Liver (tissue), 9 donors: Measurements from ENCODE around the gene PRRG1. TPM values are rescaled to one million over a fixed set of nuclear protein-coding genes. Genes with fewer than 3 reads are reported as not detected.

Experiments
- DNase-seq: peaks from one replicate; pipeline ENCODE4 v3.0.0-alpha.2; 2017; ENCODE audit warnings: low spot score
- H3K27ac ChIP-seq, 2 donors: one replicate each; pipeline ENCODE4 v1.7.0; 2013; ENCODE audit warnings: inconsistent platforms in 2 of 2, low read length in 2 of 2, control low read depth in 1 of 2, low read depth in 1 of 2, mild to moderate bottlenecking in 1 of 2
- H3K27me3 ChIP-seq, 4 donors: one replicate each; pipeline versions ENCODE4 v1.6.1 to v1.7.0; 2013; ENCODE audit warnings: low read length in 3 of 4, inconsistent platforms in 1 of 4, mild to moderate bottlenecking in 1 of 4, moderate library complexity in 1 of 4; ENCODE audit not compliant: control insufficient read depth in 4 of 4, insufficient read depth in 4 of 4
- H3K36me3 ChIP-seq, 4 donors: one replicate each; pipeline versions ENCODE4 v1.6.1 to v1.7.0; 2013; ENCODE audit warnings: low read length in 3 of 4, mild to moderate bottlenecking in 3 of 4, low read depth in 1 of 4, moderate library complexity in 1 of 4; ENCODE audit not compliant: control insufficient read depth in 4 of 4, insufficient read depth in 3 of 4
- H3K4me1 ChIP-seq, 4 donors: one replicate each; pipeline versions ENCODE4 v1.6.1 to v1.7.0; 2013; ENCODE audit warnings: low read length in 3 of 4, mild to moderate bottlenecking in 3 of 4, moderate library complexity in 1 of 4; ENCODE audit not compliant: control insufficient read depth in 4 of 4, insufficient read depth in 4 of 4
- H3K4me3 ChIP-seq, 3 donors: one replicate each; pipeline versions ENCODE4 v1.6.1 to v1.7.0; 2013; ENCODE audit warnings: low read length in 3 of 3, control low read depth in 1 of 3, low read depth in 1 of 3, mild to moderate bottlenecking in 1 of 3
- H3K9ac ChIP-seq, 2 donors: one replicate each; pipeline ENCODE4 v1.7.0; 2013; ENCODE audit warnings: low read length in 2 of 2, mild to moderate bottlenecking in 2 of 2, moderate library complexity in 2 of 2, control low read depth in 1 of 2, low read depth in 1 of 2
- H3K9me3 ChIP-seq, 4 donors: one replicate each; pipeline versions ENCODE4 v1.6.1 to v1.7.0; 2013; ENCODE audit warnings: low read length in 3 of 4; ENCODE audit not compliant: control insufficient read depth in 4 of 4
- ATF3 ChIP-seq: IDR thresholded peaks from 2 replicates; pipeline ENCODE4 v1.6.1; 2016; ENCODE audit warnings: antibody characterized with exemption
- EGR1 ChIP-seq, 2 donors: IDR thresholded peaks; 2 replicates each; pipeline ENCODE4 v1.6.1; 2016 to 2018; ENCODE audit warnings: antibody characterized with exemption in 2 of 2, low read depth in 2 of 2
- FOXA1 ChIP-seq: IDR thresholded peaks from 2 replicates; pipeline ENCODE4 v1.6.1; 2016; ENCODE audit warnings: antibody characterized with exemption
- FOXA2 ChIP-seq: IDR thresholded peaks from 2 replicates; pipeline ENCODE4 v1.6.1; 2016; ENCODE audit warnings: antibody characterized with exemption
- GABPA ChIP-seq, 2 donors: IDR thresholded peaks in 1 of 2; conservative IDR thresholded peaks in 1 of 2; 2 replicates each; pipeline ENCODE4 v1.6.1; 2016; ENCODE audit warnings: antibody characterized with exemption in 2 of 2, mild to moderate bottlenecking in 1 of 2, moderate library complexity in 1 of 2
- HNF4A ChIP-seq, 2 donors: conservative IDR thresholded peaks; 2 replicates each; pipeline ENCODE4 v1.6.1; 2016; ENCODE audit warnings: antibody characterized with exemption in 2 of 2, mild to moderate bottlenecking in 2 of 2
- HNF4G ChIP-seq: IDR thresholded peaks from 2 replicates; pipeline ENCODE4 v1.6.1; 2016; ENCODE audit warnings: antibody characterized with exemption
- JUND ChIP-seq, 2 donors: IDR thresholded peaks; 2 replicates each; pipeline ENCODE4 v1.6.1; 2016; ENCODE audit warnings: antibody characterized with exemption in 2 of 2
- NR2F2 ChIP-seq: IDR thresholded peaks from 2 replicates; pipeline ENCODE4 v1.6.1; 2016; ENCODE audit warnings: antibody characterized with exemption
- RAD21 ChIP-seq, 2 donors: IDR thresholded peaks; 2 replicates each; pipeline ENCODE4 v1.6.1; 2016; ENCODE audit warnings: antibody characterized with exemption in 2 of 2, mild to moderate bottlenecking in 2 of 2
- RXRA ChIP-seq, 2 donors: IDR thresholded peaks; 2 replicates each; pipeline ENCODE4 v1.6.1; 2017 to 2018; ENCODE audit warnings: antibody characterized with exemption in 2 of 2, mild to moderate bottlenecking in 1 of 2
- SP1 ChIP-seq: IDR thresholded peaks from 2 replicates; pipeline ENCODE4 v1.6.1; 2018; ENCODE audit warnings: antibody characterized with exemption, mild to moderate bottlenecking
- TAF1 ChIP-seq: conservative IDR thresholded peaks from 2 replicates; pipeline ENCODE4 v1.6.1; 2016; ENCODE audit warnings: antibody characterized with exemption, mild to moderate bottlenecking
- YY1 ChIP-seq: IDR thresholded peaks from 2 replicates; pipeline ENCODE4 v1.6.1; 2016; ENCODE audit warnings: antibody characterized with exemption, mild to moderate bottlenecking
- WGBS: extraction: QIAGEN DNeasy Blood & Tissue Kit; methylation state at CpG from one replicate; pipeline ENCODE4 v1.1.7; 2013; 5-methylcytosine and 5-hydroxymethylcytosine counted together
- polyA plus RNA-seq, 2 donors: library from polyadenylated mRNA; stranded (reverse) in 1 of 2; unstranded in 1 of 2; fragments of 200-250 nt in 1 of 2; fragments of >200 nt in 1 of 2; fragmentation: Nextera tagmentation in 1 of 2; extraction: Ambion mirVana in 1 of 2; gene quantifications; one replicate each; pipeline versions ENCODE4 v1.2.1 to v1.2.3, GENCODE V29; 2013 to 2015
- total RNA-seq, 2 donors: library from RNA; depleted of rRNA; stranded (reverse); fragments of >200 nt; gene quantifications; one replicate each; pipeline ENCODE4 v1.2.3, GENCODE V29; 2014
- TF ChIP-seq, protein P1 (sequence below): IDR thresholded peaks from 2 replicates; pipeline ENCODE4 v1.6.1; 2016; ENCODE audit warnings: antibody characterized with exemption, mild to moderate bottlenecking
- TF ChIP-seq, protein P2 (sequence below): IDR thresholded peaks from 2 replicates; pipeline ENCODE4 v1.6.1; 2016; ENCODE audit warnings: antibody characterized with exemption
- TF ChIP-seq, protein P3 (sequence below): IDR thresholded peaks from 2 replicates; pipeline ENCODE4 v1.6.1; 2016; ENCODE audit warnings: antibody characterized with exemption
- TF ChIP-seq, protein P4 (sequence below): fragments of 150-350 bp; IDR thresholded peaks from 2 replicates; pipeline ENCODE4 v1.5.1; 2017; ENCODE audit warnings: improper control_type of control experiment, low read depth, low read length; ENCODE audit not compliant: missing input control
- donor health status: healthy.
- donor health status: healthy.
- donor health status: healthy.
- donor health status: healthy.
- donor health status: healthy.

Gene PRRG1
- total and polyA plus RNA-seq, 4 donors, result 1.2 to 6.6 (median 1.8) TPM

DNA sequence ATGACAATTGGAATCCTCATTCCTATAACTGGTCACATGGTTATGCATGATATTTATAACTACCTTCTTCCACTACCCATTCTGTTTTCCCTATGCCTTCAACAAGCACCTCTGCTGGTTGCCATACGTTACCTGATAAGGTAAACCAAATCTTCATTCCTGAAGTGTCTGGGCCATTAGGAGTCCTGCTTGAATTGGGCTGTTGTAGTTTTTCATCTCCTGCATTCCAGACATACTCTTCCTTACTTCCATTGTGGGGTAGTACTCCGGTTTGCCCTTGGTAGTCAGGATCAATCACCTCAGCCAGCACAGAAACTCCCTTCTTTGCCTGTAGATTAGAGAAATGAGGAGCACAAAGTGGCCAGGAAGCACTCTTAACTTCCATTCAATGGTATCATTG is 113.2 kb downstream of the PRRG1 start:
- WGBS, result 94% methylated on average over 2 of the region's 2 CpGs

More for the DNA sequence above, 113.2 kb downstream of the PRRG1 start:
- TF ChIP-seq GABPA (IDR thresholded peaks at IDR 0.05 in 1 of 2, conservative IDR thresholded peaks at IDR 0.05 in 1 of 2), result no peak
- no peak for TF ChIP-seq SP1
- TF ChIP-seq, protein P1, sequence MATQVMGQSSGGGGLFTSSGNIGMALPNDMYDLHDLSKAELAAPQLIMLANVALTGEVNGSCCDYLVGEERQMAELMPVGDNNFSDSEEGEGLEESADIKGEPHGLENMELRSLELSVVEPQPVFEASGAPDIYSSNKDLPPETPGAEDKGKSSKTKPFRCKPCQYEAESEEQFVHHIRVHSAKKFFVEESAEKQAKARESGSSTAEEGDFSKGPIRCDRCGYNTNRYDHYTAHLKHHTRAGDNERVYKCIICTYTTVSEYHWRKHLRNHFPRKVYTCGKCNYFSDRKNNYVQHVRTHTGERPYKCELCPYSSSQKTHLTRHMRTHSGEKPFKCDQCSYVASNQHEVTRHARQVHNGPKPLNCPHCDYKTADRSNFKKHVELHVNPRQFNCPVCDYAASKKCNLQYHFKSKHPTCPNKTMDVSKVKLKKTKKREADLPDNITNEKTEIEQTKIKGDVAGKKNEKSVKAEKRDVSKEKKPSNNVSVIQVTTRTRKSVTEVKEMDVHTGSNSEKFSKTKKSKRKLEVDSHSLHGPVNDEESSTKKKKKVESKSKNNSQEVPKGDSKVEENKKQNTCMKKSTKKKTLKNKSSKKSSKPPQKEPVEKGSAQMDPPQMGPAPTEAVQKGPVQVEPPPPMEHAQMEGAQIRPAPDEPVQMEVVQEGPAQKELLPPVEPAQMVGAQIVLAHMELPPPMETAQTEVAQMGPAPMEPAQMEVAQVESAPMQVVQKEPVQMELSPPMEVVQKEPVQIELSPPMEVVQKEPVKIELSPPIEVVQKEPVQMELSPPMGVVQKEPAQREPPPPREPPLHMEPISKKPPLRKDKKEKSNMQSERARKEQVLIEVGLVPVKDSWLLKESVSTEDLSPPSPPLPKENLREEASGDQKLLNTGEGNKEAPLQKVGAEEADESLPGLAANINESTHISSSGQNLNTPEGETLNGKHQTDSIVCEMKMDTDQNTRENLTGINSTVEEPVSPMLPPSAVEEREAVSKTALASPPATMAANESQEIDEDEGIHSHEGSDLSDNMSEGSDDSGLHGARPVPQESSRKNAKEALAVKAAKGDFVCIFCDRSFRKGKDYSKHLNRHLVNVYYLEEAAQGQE, result no peak
- TF ChIP-seq YY1, result no peak
- no peak for TF ChIP-seq FOXA2
- no peak for TF ChIP-seq HNF4A (conservative IDR thresholded peaks at IDR 0.05)
- TF ChIP-seq, protein P2, sequence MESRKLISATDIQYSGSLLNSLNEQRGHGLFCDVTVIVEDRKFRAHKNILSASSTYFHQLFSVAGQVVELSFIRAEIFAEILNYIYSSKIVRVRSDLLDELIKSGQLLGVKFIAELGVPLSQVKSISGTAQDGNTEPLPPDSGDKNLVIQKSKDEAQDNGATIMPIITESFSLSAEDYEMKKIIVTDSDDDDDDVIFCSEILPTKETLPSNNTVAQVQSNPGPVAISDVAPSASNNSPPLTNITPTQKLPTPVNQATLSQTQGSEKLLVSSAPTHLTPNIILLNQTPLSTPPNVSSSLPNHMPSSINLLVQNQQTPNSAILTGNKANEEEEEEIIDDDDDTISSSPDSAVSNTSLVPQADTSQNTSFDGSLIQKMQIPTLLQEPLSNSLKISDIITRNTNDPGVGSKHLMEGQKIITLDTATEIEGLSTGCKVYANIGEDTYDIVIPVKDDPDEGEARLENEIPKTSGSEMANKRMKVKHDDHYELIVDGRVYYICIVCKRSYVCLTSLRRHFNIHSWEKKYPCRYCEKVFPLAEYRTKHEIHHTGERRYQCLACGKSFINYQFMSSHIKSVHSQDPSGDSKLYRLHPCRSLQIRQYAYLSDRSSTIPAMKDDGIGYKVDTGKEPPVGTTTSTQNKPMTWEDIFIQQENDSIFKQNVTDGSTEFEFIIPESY, result no peak
- no peak for TF ChIP-seq FOXA1
- no peak for TF ChIP-seq TAF1
- no peak for TF ChIP-seq NR2F2
- TF ChIP-seq RAD21 (IDR thresholded peaks at IDR 0.05), result no peak
- TF ChIP-seq HNF4G, result no peak
- TF ChIP-seq EGR1 (IDR thresholded peaks at IDR 0.05; ENCODE audit: low read depth in 2 of 2), result no peak
- TF ChIP-seq, protein P3, sequence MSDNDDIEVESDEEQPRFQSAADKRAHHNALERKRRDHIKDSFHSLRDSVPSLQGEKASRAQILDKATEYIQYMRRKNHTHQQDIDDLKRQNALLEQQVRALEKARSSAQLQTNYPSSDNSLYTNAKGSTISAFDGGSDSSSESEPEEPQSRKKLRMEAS, result no peak
- no peak for TF ChIP-seq JUND (IDR thresholded peaks at IDR 0.05)
- TF ChIP-seq, protein P4, sequence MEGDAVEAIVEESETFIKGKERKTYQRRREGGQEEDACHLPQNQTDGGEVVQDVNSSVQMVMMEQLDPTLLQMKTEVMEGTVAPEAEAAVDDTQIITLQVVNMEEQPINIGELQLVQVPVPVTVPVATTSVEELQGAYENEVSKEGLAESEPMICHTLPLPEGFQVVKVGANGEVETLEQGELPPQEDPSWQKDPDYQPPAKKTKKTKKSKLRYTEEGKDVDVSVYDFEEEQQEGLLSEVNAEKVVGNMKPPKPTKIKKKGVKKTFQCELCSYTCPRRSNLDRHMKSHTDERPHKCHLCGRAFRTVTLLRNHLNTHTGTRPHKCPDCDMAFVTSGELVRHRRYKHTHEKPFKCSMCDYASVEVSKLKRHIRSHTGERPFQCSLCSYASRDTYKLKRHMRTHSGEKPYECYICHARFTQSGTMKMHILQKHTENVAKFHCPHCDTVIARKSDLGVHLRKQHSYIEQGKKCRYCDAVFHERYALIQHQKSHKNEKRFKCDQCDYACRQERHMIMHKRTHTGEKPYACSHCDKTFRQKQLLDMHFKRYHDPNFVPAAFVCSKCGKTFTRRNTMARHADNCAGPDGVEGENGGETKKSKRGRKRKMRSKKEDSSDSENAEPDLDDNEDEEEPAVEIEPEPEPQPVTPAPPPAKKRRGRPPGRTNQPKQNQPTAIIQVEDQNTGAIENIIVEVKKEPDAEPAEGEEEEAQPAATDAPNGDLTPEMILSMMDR, result no peak
- no peak for TF ChIP-seq ATF3
- no peak for TF ChIP-seq RXRA (IDR thresholded peaks at IDR 0.05)
- no peak overlapping the region for H3K27ac ChIP-seq
- no peak overlapping the region for H3K9ac ChIP-seq
- no peak overlapping the region for H3K4me3 ChIP-seq
- H3K36me3 ChIP-seq, result no peaks in the 10 kb centered on the region
- no peaks in the 10 kb centered on the region for H3K9me3 ChIP-seq
- DNase-seq, result no peak
- no peaks in the 10 kb centered on the region for H3K4me1 ChIP-seq
- no peaks in the 10 kb centered on the region for H3K27me3 ChIP-seq
